Rectal smooth muscle tissue (tissue), 1 donor: Measurements from ENCODE around the gene AGAP1.

Experiments
- H3K27ac ChIP-seq: one replicate; pipeline ENCODE4 v1.7.0; 2013; ENCODE audit warnings: low read depth, low read length, inconsistent platforms
- H3K27me3 ChIP-seq: one replicate; pipeline ENCODE4 v1.7.0; 2013; ENCODE audit warnings: low read length; ENCODE audit not compliant: control insufficient read depth, insufficient read depth
- H3K36me3 ChIP-seq: one replicate; pipeline ENCODE4 v1.7.0; 2013; ENCODE audit warnings: low read length; ENCODE audit not compliant: control insufficient read depth, insufficient read depth
- H3K4me1 ChIP-seq: one replicate; pipeline ENCODE4 v1.7.0; 2013; ENCODE audit warnings: low read length; ENCODE audit not compliant: control insufficient read depth, insufficient read depth
- H3K4me3 ChIP-seq: one replicate; pipeline ENCODE4 v1.7.0; 2013; ENCODE audit warnings: low read length
- H3K9ac ChIP-seq: one replicate; pipeline ENCODE4 v1.7.0; 2013; ENCODE audit warnings: low read length

The AGAP1 gene

GRCh38 chr2:236103981-236104380 is 610.1 kb downstream of the AGAP1 start:
- Histone ChIP-seq H3K36me3 (no peaks in the 10 kb centered on the region), H3K27me3 (no peaks in the 10 kb centered on the region), H3K9ac (no peak overlapping the region), H3K4me3 (no peak overlapping the region), H3K4me1 (no peaks in the 10 kb centered on the region), H3K27ac (no peak overlapping the region)

- Histone ChIP-seq H3K4me1 (no peaks in the 10 kb centered on the region), H3K4me3 (no peak overlapping the region), H3K27me3 (no peaks in the 10 kb centered on the region), H3K27ac (no peak overlapping the region), H3K9ac (no peak overlapping the region), H3K36me3 (no peaks in the 10 kb centered on the region)
Observed at GRCh38 chr2:236105955-236106607, 612.2 kb downstream of the AGAP1 start.

GRCh38 chr2:236106761-236107160 is 612.9 kb downstream of the AGAP1 start:
- Histone ChIP-seq H3K36me3 (no peaks in the 10 kb centered on the region), H3K4me1 (no peaks in the 10 kb centered on the region), H3K9ac (no peak overlapping the region), H3K27me3 (no peaks in the 10 kb centered on the region), H3K27ac (no peak overlapping the region), H3K4me3 (no peak overlapping the region)

GRCh38 chr2:236107536-236107935 is 613.7 kb downstream of the AGAP1 start:
- H3K4me3 ChIP-seq: no peak overlapping the region
- no peak overlapping the region for H3K9ac ChIP-seq
- H3K4me1 ChIP-seq: no peaks in the 10 kb centered on the region
- no peaks in the 10 kb centered on the region for H3K36me3 ChIP-seq
- H3K27ac ChIP-seq: no peak overlapping the region
- H3K27me3 ChIP-seq: no peaks in the 10 kb centered on the region

GRCh38 chr2:236107942-236108625 is 614.2 kb downstream of the AGAP1 start:
- no peaks in the 10 kb centered on the region for H3K27me3 ChIP-seq
- H3K4me1 ChIP-seq: no peaks in the 10 kb centered on the region
- H3K27ac ChIP-seq: no peak overlapping the region
- H3K9ac ChIP-seq: no peak overlapping the region
- no peaks in the 10 kb centered on the region for H3K36me3 ChIP-seq
- no peak overlapping the region for H3K4me3 ChIP-seq

- Histone ChIP-seq H3K9ac (no peak overlapping the region), H3K4me1 (no peaks in the 10 kb centered on the region), H3K27ac (no peak overlapping the region), H3K4me3 (no peak overlapping the region), H3K27me3 (no peaks in the 10 kb centered on the region), H3K36me3 (no peaks in the 10 kb centered on the region)
Observed at GRCh38 chr2:236109061-236109460, 615.2 kb downstream of the AGAP1 start.

GRCh38 chr2:236109473-236109872 is 615.6 kb downstream of the AGAP1 start:
- H3K27me3 ChIP-seq: no peaks in the 10 kb centered on the region
- H3K4me3 ChIP-seq: no peak overlapping the region
- no peak overlapping the region for H3K27ac ChIP-seq

GRCh38 chr2:236112466-236112865 is 618.6 kb downstream of the AGAP1 start:
- H3K36me3 ChIP-seq: no peaks in the 10 kb centered on the region
- H3K9ac ChIP-seq: no peak overlapping the region
- no peak overlapping the region for H3K27ac ChIP-seq
- no peaks in the 10 kb centered on the region for H3K4me1 ChIP-seq
- no peaks in the 10 kb centered on the region for H3K27me3 ChIP-seq
- H3K4me3 ChIP-seq: no peak overlapping the region

More at GRCh38 chr2:236109473-236109872, 615.6 kb downstream of the AGAP1 start:
- Histone ChIP-seq H3K9ac (no peak overlapping the region), H3K4me1 (no peaks in the 10 kb centered on the region), H3K36me3 (no peaks in the 10 kb centered on the region)

- Histone ChIP-seq H3K4me3 (no peak overlapping the region), H3K27me3 (no peaks in the 10 kb centered on the region), H3K36me3 (no peaks in the 10 kb centered on the region), H3K4me1 (no peaks in the 10 kb centered on the region), H3K27ac (no peak overlapping the region), H3K9ac (no peak overlapping the region)
Observed at GRCh38 chr2:236113425-236113824, 619.6 kb downstream of the AGAP1 start.

- H3K4me3 ChIP-seq: no peak overlapping the region
- H3K4me1 ChIP-seq: no peaks in the 10 kb centered on the region
- H3K27ac ChIP-seq: no peak overlapping the region
- H3K9ac ChIP-seq: no peak overlapping the region
- H3K27me3 ChIP-seq: no peaks in the 10 kb centered on the region
- no peaks in the 10 kb centered on the region for H3K36me3 ChIP-seq
Observed at GRCh38 chr2:236113948-236114347, 620.1 kb downstream of the AGAP1 start.

- Histone ChIP-seq H3K27me3 (no peaks in the 10 kb centered on the region), H3K36me3 (no peaks in the 10 kb centered on the region), H3K4me3 (no peak overlapping the region), H3K4me1 (no peaks in the 10 kb centered on the region), H3K27ac (no peak overlapping the region), H3K9ac (no peak overlapping the region)
Observed at GRCh38 chr2:236114959-236115358, 621.1 kb downstream of the AGAP1 start.

GRCh38 chr2:236117401-236117800 is 623.6 kb downstream of the AGAP1 start:
- H3K36me3 ChIP-seq: peaks cover 9% of the 10 kb centered on the region
- no peak overlapping the region for H3K27ac ChIP-seq
- H3K4me1 ChIP-seq: no peaks in the 10 kb centered on the region
- no peaks in the 10 kb centered on the region for H3K27me3 ChIP-seq
- H3K9ac ChIP-seq: no peak overlapping the region
- no peak overlapping the region for H3K4me3 ChIP-seq

- Histone ChIP-seq H3K9ac (no peak overlapping the region), H3K36me3 (peaks cover 9% of the 10 kb centered on the region), H3K4me3 (no peak overlapping the region), H3K27me3 (no peaks in the 10 kb centered on the region), H3K27ac (no peak overlapping the region), H3K4me1 (no peaks in the 10 kb centered on the region)
Observed at GRCh38 chr2:236117861-236118269, 624.0 kb downstream of the AGAP1 start.
